Upper lobe of left lung (tissue), 6 donors: Measurements from ENCODE around the gene FBXW10. TPM values are rescaled to one million over a fixed set of nuclear protein-coding genes. Genes with fewer than 3 reads are reported as not detected.
"Not testable (repeated sequence)": the region's sequence is repeated elsewhere in the genome, so short reads cannot be mapped to it uniquely, and the experiment has no call there.

Experiments
- ATAC-seq, 2 donors: fragments of 200-7000 bp; cut with Tn5 transposase; one replicate each; pipeline ENCODE4 v1.9.1; 2022; ENCODE audit warnings: mild to moderate bottlenecking in 2 of 2, moderate library complexity in 2 of 2; ENCODE audit not compliant: low FRiP score in 2 of 2
- DNase-seq, 2 donors: peaks; one replicate each; pipeline ENCODE4 v3.0.0-alpha.2; 2019 to 2020
- H3K27ac ChIP-seq, 4 donors: fragments of 200-600 bp; sonication (generic); one replicate each; pipeline ENCODE4 v1.5.1; 2016 to 2019
- H3K27me3 ChIP-seq, 4 donors: fragments of 200-600 bp; sonication (generic); one replicate each; pipeline ENCODE4 v1.5.1; 2017 to 2019
- H3K36me3 ChIP-seq, 4 donors: fragments of 200-600 bp; sonication (generic); one replicate each; pipeline ENCODE4 v1.5.1; 2016 to 2019
- H3K4me1 ChIP-seq, 4 donors: fragments of 200-600 bp; sonication (generic); one replicate each; pipeline ENCODE4 v1.5.1; 2018 to 2019
- H3K4me3 ChIP-seq, 4 donors: fragments of 200-600 bp; sonication (generic); one replicate each; pipeline ENCODE4 v1.5.1; 2017 to 2019; ENCODE audit warnings: mild to moderate bottlenecking in 2 of 4, moderate library complexity in 1 of 4
- H3K9me3 ChIP-seq, 4 donors: fragments of 200-600 bp; sonication (generic); one replicate each; pipeline ENCODE4 v1.5.1; 2018 to 2019
- CTCF ChIP-seq, 6 experiments: fragments of 450-650 bp in 4 of 6; fragments of 200-600 bp in 2 of 6; sonication (generic) in 2 of 6; IDR thresholded peaks; one replicate each; pipeline ENCODE4 v1.5.1; 2016 to 2019; ENCODE audit warnings: antibody characterized with exemption in 6 of 6
- WGBS, 2 donors: methylation state at CpG; one replicate each; pipeline ENCODE4 v1.1.5; 2017 to 2018; 5-methylcytosine and 5-hydroxymethylcytosine counted together
- small RNA-seq, 4 donors: library from RNA; depleted of rRNA; stranded (forward); fragments of <200 nt; gene quantifications; one replicate each; pipeline ENCODE3, GENCODE V24; 2016
- total RNA-seq, 6 donors: library from RNA; depleted of rRNA in 4 of 6; stranded (reverse); fragments of >200 nt in 4 of 6; gene quantifications; one replicate each; pipeline versions ENCODE4 v1.1.0 to v1.2.1, GENCODE V29; 2016 to 2021
- donor health status: DM: no; HTN: no; CAD: no; lungs with moderate emphysema.
- donor health status: DM: no; HTN: yes; CAD: no; lungs with severe emphysema.

Gene FBXW10
- total RNA-seq, 6 donors from 2014 or later: 0.15 to 2.7 (median 0.47) TPM; not detected in 2

- H3K27me3 ChIP-seq, H3K27ac ChIP-seq, ATAC-seq, H3K4me1 ChIP-seq, H3K9me3 ChIP-seq, DNase-seq, H3K4me3 ChIP-seq: not testable (repeated sequence)
- H3K36me3 ChIP-seq: peaks cover 0 to 34% (median 3%) of the 10 kb centered on the region in 4 donors
- 66 to 75% methylated on average over 4 of the region's 4 CpGs for WGBS, 2 donors
Observed at GRCh38 chr17:18794841-18795240, 51.0 kb downstream of the FBXW10 start.

- H3K36me3 ChIP-seq: peaks cover 0 to 49% (median 6%) of the 10 kb centered on the region in 4 donors
- not testable (repeated sequence) for H3K4me1 ChIP-seq, H3K27me3 ChIP-seq, H3K9me3 ChIP-seq, H3K27ac ChIP-seq, H3K4me3 ChIP-seq, DNase-seq, ATAC-seq
Observed at GRCh38 chr17:18796887-18797286, 53.0 kb downstream of the FBXW10 start.

GRCh38 chr17:18803458-18804245 is 59.8 kb downstream of the FBXW10 start:
- not testable (repeated sequence) for H3K9me3 ChIP-seq, H3K4me3 ChIP-seq, H3K27ac ChIP-seq, DNase-seq, ATAC-seq, H3K4me1 ChIP-seq, H3K27me3 ChIP-seq
- H3K36me3 ChIP-seq: peaks cover 0 to 65% (median 14%) of the 10 kb centered on the region in 4 donors
- 84 to 89% methylated on average over 6 to 7 of the region's 7 CpGs for WGBS, 2 donors

GRCh38 chr17:18815924-18816323 is 72.1 kb downstream of the FBXW10 start:
- 64 to 66% methylated on average over 3 of the region's 3 CpGs for WGBS, 2 donors

GRCh38 chr17:18816489-18817371 is 72.9 kb downstream of the FBXW10 start:
- H3K4me3 ChIP-seq, H3K9me3 ChIP-seq, H3K36me3 ChIP-seq, DNase-seq, H3K27ac ChIP-seq, H3K27me3 ChIP-seq, H3K4me1 ChIP-seq: not testable (repeated sequence)
- peak; percentile 80 to 83 for ATAC-seq
- TF ChIP-seq CTCF (IDR thresholded peaks at IDR 0.05): peak in 5 of 6 experiments; percentile 51 to 64 (median 57)
- WGBS, 2 donors: 42% methylated on average over 8 of the region's 9 CpGs

More at GRCh38 chr17:18815924-18816323, 72.1 kb downstream of the FBXW10 start:
- not testable (repeated sequence) for H3K36me3 ChIP-seq, H3K4me1 ChIP-seq, H3K27me3 ChIP-seq, DNase-seq, H3K4me3 ChIP-seq, ATAC-seq, H3K27ac ChIP-seq, H3K9me3 ChIP-seq

- H3K4me3 ChIP-seq, H3K9me3 ChIP-seq, H3K4me1 ChIP-seq, H3K36me3 ChIP-seq, DNase-seq, H3K27ac ChIP-seq, ATAC-seq, H3K27me3 ChIP-seq: not testable (repeated sequence)
- 70 to 80% methylated on average over 3 of the region's 3 CpGs for WGBS, 2 donors
Observed at GRCh38 chr17:18821430-18821829, 77.6 kb downstream of the FBXW10 start.

GRCh38 chr17:18827613-18828012 is 83.8 kb downstream of the FBXW10 start:
- H3K4me1 ChIP-seq, H3K36me3 ChIP-seq, H3K27ac ChIP-seq, H3K9me3 ChIP-seq, DNase-seq, H3K4me3 ChIP-seq, H3K27me3 ChIP-seq, ATAC-seq: not testable (repeated sequence)
- no CpG with 5 or more reads among the region's 1 CpG for WGBS, 2 donors

Small RNA genes within 50 kb of the gene (small RNA-seq; reads per million reads assigned to genes)
- 0 reads per million in 4 donors for gene AC026271.4

Other genes with a start within 250 kb of the FBXW10 start
- not detected for gene TBC1D28, start 99.7 kb upstream of the FBXW10 start, total RNA-seq
- gene FOXO3B, start 61.7 kb upstream of the FBXW10 start, total RNA-seq: 1 to 10 TPM; 1.2 to 4.6 (median 3.2) TPM
- 10 to 100 TPM; 14.7 to 71.1 (median 34.9) TPM for gene TVP23B, start 37.1 kb downstream of the FBXW10 start, total RNA-seq
- gene PRPSAP2, start 114.1 kb downstream of the FBXW10 start, total RNA-seq: 10 to 100 TPM; 16.6 to 39.8 (median 29.2) TPM
- not detected for gene SLC5A10, start 208.1 kb downstream of the FBXW10 start, total RNA-seq